Right cardiac atrium (tissue), 5 donors: ENCODE measurements around the gene FBXL19. TPM values are rescaled to one million over a fixed set of nuclear protein-coding genes. Genes with fewer than 3 reads are reported as not detected.

ENCODE experiments used
- ATAC-seq, 2 donors: fragments of 200-7000 bp; cut with Tn5 transposase; one replicate each; pipeline versions ENCODE4 v1.8.0 to v1.9.1; 2020; ENCODE audit warnings: moderate library complexity in 2 of 2, mild to moderate bottlenecking in 1 of 2
- DNase-seq, 3 donors: peaks; one replicate each; pipeline ENCODE4 v3.0.0-alpha.2; 2020
- H3K27ac ChIP-seq: one replicate; pipeline ENCODE4 v1.5.1; 2013; ENCODE audit warnings: mild to moderate bottlenecking, low read length, control low read depth, moderate library complexity
- H3K27me3 ChIP-seq: one replicate; pipeline ENCODE4 v1.6.1; 2013; ENCODE audit not compliant: control insufficient read depth, insufficient read depth
- H3K4me1 ChIP-seq: one replicate; pipeline ENCODE4 v1.6.1; 2013; ENCODE audit warnings: low read length; ENCODE audit not compliant: control insufficient read depth, insufficient read depth
- H3K4me3 ChIP-seq: one replicate; pipeline ENCODE4 v1.5.1; 2013; ENCODE audit warnings: low read length, control low read depth
- H3K9me3 ChIP-seq: one replicate; pipeline ENCODE4 v1.6.1; 2013; ENCODE audit warnings: low read length; ENCODE audit not compliant: control insufficient read depth
- WGBS: extraction: QIAGEN DNeasy Blood & Tissue Kit; methylation state at CpG from one replicate; pipeline ENCODE4 v1.1.7; 2013; 5-methylcytosine and 5-hydroxymethylcytosine counted together
- intact Hi-C, 4 donors: fragments of 100-400 bp; cut with DNase I; formaldehyde crosslinking; loops; one replicate each; pipeline versions ENCODE4 v1.11.0 to v1.14.0; 2022 to 2023
- polyA plus RNA-seq: library from polyadenylated mRNA; stranded (reverse); fragments of 200-250 nt; gene quantifications from one replicate; pipeline ENCODE4 v1.2.3, GENCODE V29; 2013
- total RNA-seq, 4 donors: library from RNA; stranded (reverse); fragmentation: NEBNext Ultra II Directional; extraction: Animal tissue kit (Norgen Biotek cat#: 25700); gene quantifications; one replicate each; pipeline ENCODE4 v1.2.1, GENCODE V29; 2021
- donor health status: healthy with polysubstance abuse.
- donor health status: DM: no; HTN: yes; CAD: no.
- donor health status: DM: no; HTN: no; CAD: no.
- donor health status: DM: no; HTN: yes; CAD: no; lungs with severe emphysema.
- donor health status: DM: yes; HTN: yes; CAD: no.

The FBXL19 gene
- total and polyA plus RNA-seq, 5 donors: 5.1 to 8.4 (median 6.9) TPM

GRCh38 chr16:30895627-30896260 lies 27.6 kb upstream of the FBXL19 start:
- peak in 2 of 3 donors; percentile 53 to 60 for DNase-seq
- Histone ChIP-seq H3K9me3 (no peaks in the 10 kb centered on the region), H3K4me3 (peak overlapping the region; percentile 67), H3K4me1 (peaks cover 5% of the 10 kb centered on the region), H3K27ac (peak overlapping the region; percentile 98), H3K27me3 (no peaks in the 10 kb centered on the region)
- intact Hi-C loops: loop anchor here in 1 of 4 donors (10.0 kb wide), 1 partner anchor 111 kb away; the partner anchor contains the start of gene ZNF629
- ATAC-seq: no peak
- 60% methylated on average over 32 of the region's 32 CpGs for WGBS

- H3K27me3 ChIP-seq: no peaks in the 10 kb centered on the region
- peak within 1 kb of the TSS; percentile 67 for H3K4me3 ChIP-seq
- no peaks in the 10 kb centered on the region for H3K9me3 ChIP-seq
- peaks cover 5% of the 10 kb centered on the region for H3K4me1 ChIP-seq
- intact Hi-C loops: loop anchor here in 1 of 4 donors (10.0 kb wide), 1 partner anchor 112 kb away; the partner anchor contains the start of gene ZNF629
- H3K27ac ChIP-seq: peak within 1 kb of the TSS; percentile 98
- WGBS: 10% methylated on average over 31 of the region's 31 CpGs
- DNase-seq (peak; percentile 81 to 93 (median 92)), ATAC-seq (peak; percentile 68 to 79)
Measured at GRCh38 chr16:30896261-30896888, 27.0 kb upstream of the FBXL19 start, which contains the start of gene CTF1. Gene CTF1, plus strand, starts transcription at chr16:30896614. Its CDS starts 30 bp downstream, at chr16:30896644.

- Histone ChIP-seq H3K4me1 (peaks cover 5% of the 10 kb centered on the region), H3K27me3 (no peaks in the 10 kb centered on the region), H3K27ac (peak overlapping the region; percentile 98), H3K9me3 (no peaks in the 10 kb centered on the region), H3K4me3 (peak overlapping the region; percentile 67)
- DNase-seq (peak; percentile 94 to 97 (median 97)), ATAC-seq (peak; percentile 75 to 80)
- 16% methylated on average over 31 of the region's 31 CpGs for WGBS
- intact Hi-C loops: loop anchor here in 1 of 4 donors (10.0 kb wide), 1 partner anchor 112 kb away; the partner anchor contains the start of gene ZNF629
Measured at GRCh38 chr16:30896889-30897733, 26.3 kb upstream of the FBXL19 start.

GRCh38 chr16:30899794-30900193 lies 23.6 kb upstream of the FBXL19 start:
- Histone ChIP-seq H3K4me3 (no peak overlapping the region), H3K27me3 (no peaks in the 10 kb centered on the region), H3K4me1 (peaks cover 5% of the 10 kb centered on the region), H3K27ac (no peak overlapping the region), H3K9me3 (no peaks in the 10 kb centered on the region)
- DNase-seq: peak in 1 of 3 donors; percentile 3
- ATAC-seq: no peak
- intact Hi-C loops: loop anchor here in 1 of 4 donors (5.0 to 10.0 kb wide), 2 partner anchors 57 to 115 kb away; partner anchors contain the start of gene ZNF629
- 87% methylated on average over 2 of the region's 2 CpGs for WGBS

- intact Hi-C loops: loop anchor here in 1 of 4 donors (5.0 kb wide), 1 partner anchor 58 kb away; no protein-coding TSS in a partner anchor
- no peak overlapping the region for H3K27ac ChIP-seq
- no peak for ATAC-seq
- H3K27me3 ChIP-seq: no peaks in the 10 kb centered on the region
- peaks cover 4% of the 10 kb centered on the region for H3K4me1 ChIP-seq
- no peak overlapping the region for H3K4me3 ChIP-seq
- peak in 1 of 3 donors; percentile 6 for DNase-seq
- over 99% methylated on average over 5 of the region's 5 CpGs for WGBS
- H3K9me3 ChIP-seq: no peaks in the 10 kb centered on the region
Measured at GRCh38 chr16:30900588-30900987, 22.8 kb upstream of the FBXL19 start.

- Histone ChIP-seq H3K27ac (peak overlapping the region; percentile 69), H3K4me3 (peak overlapping the region; percentile 83), H3K9me3 (no peaks in the 10 kb centered on the region), H3K4me1 (peaks cover 3% of the 10 kb centered on the region), H3K27me3 (no peaks in the 10 kb centered on the region)
- peak in 1 of 3 donors; percentile 51 for DNase-seq
- intact Hi-C loops: loop anchor here in 1 of 4 donors (5.0 kb wide), 1 partner anchor 59 kb away; no protein-coding TSS in a partner anchor
- ATAC-seq: no peak
- 40% methylated on average over 6 of the region's 6 CpGs for WGBS
Measured at GRCh38 chr16:30901201-30902028, 22.0 kb upstream of the FBXL19 start.

- Histone ChIP-seq H3K27ac (peak overlapping the region; percentile 71), H3K9me3 (no peaks in the 10 kb centered on the region), H3K27me3 (no peaks in the 10 kb centered on the region), H3K4me1 (peaks cover 3% of the 10 kb centered on the region), H3K4me3 (peak overlapping the region; percentile 83)
- DNase-seq (peak; percentile 79 to 92 (median 91)), ATAC-seq (peak; percentile 83 to 88)
- intact Hi-C loops: loop anchor here in 1 of 4 donors (5.0 kb wide), 1 partner anchor 60 kb away; no protein-coding TSS in a partner anchor
- 9% methylated on average over 99 of the region's 99 CpGs for WGBS
Measured at GRCh38 chr16:30902029-30902972, 21.1 kb upstream of the FBXL19 start.

GRCh38 chr16:30903002-30903401 lies 20.4 kb upstream of the FBXL19 start:
- ATAC-seq (peak; percentile 5 to 9), DNase-seq (peak in 1 of 3 donors; percentile 40)
- H3K27ac ChIP-seq: peak overlapping the region; percentile 71
- no peak overlapping the region for H3K4me3 ChIP-seq
- intact Hi-C loops: loop anchor here in 1 of 4 donors (5.0 kb wide), 1 partner anchor 61 kb away; no protein-coding TSS in a partner anchor
- H3K27me3 ChIP-seq: no peaks in the 10 kb centered on the region
- peaks cover 3% of the 10 kb centered on the region for H3K4me1 ChIP-seq
- 71% methylated on average over 4 of the region's 4 CpGs for WGBS
- no peaks in the 10 kb centered on the region for H3K9me3 ChIP-seq

GRCh38 chr16:30903596-30903995 lies 19.8 kb upstream of the FBXL19 start:
- no peak overlapping the region for H3K4me3 ChIP-seq
- peak; percentile 42 to 65 (median 61) for DNase-seq

More at GRCh38 chr16:30903596-30903995, 19.8 kb upstream of the FBXL19 start:
- WGBS: 62% methylated on average over 4 of the region's 4 CpGs
- intact Hi-C loops: loop anchor here in 1 of 4 donors (5.0 kb wide), 1 partner anchor 61 kb away; no protein-coding TSS in a partner anchor
- no peaks in the 10 kb centered on the region for H3K27me3 ChIP-seq
- H3K27ac ChIP-seq: peak overlapping the region; percentile 89
- ATAC-seq: peak; percentile 50 to 62
- H3K4me1 ChIP-seq: peaks cover 3% of the 10 kb centered on the region
- H3K9me3 ChIP-seq: no peaks in the 10 kb centered on the region
